ACC112 (cell line): ENCODE measurements around the gene TMED1.
"Not testable (repeated sequence)": the region's sequence is repeated elsewhere in the genome, so short reads cannot be mapped to it uniquely, and the experiment has no call there.

Experiments used
- H2AFZ ChIP-seq: fragments of 200-600 bp; sonication (generic); one replicate; pipeline ENCODE4 v1.6.0; 2017; ENCODE audit warnings: antibody characterized with exemption, low read length; ENCODE audit not compliant: unreplicated experiment
- H3K27ac ChIP-seq: fragments of 200-600 bp; sonication (generic); 2 replicates; pipeline ENCODE4 v1.5.1; 2014; ENCODE audit warnings: low read depth, mild to moderate bottlenecking, antibody characterized with exemption, low read length, moderate library complexity
- H3K27me3 ChIP-seq: fragments of 200-600 bp; sonication (generic); 2 replicates; pipeline ENCODE4 v1.6.1; 2014; ENCODE audit warnings: mild to moderate bottlenecking, antibody characterized with exemption, low read length, moderate library complexity, mixed read lengths; ENCODE audit not compliant: insufficient read depth
- H3K36me3 ChIP-seq: fragments of 200-600 bp; sonication (generic); 2 replicates; pipeline ENCODE4 v1.6.1; 2016; ENCODE audit warnings: mild to moderate bottlenecking, antibody characterized with exemption, low read length, moderate library complexity, mixed read lengths; ENCODE audit not compliant: insufficient read depth
- H3K4me1 ChIP-seq: fragments of 200-600 bp; sonication (generic); one replicate; pipeline ENCODE4 v1.6.1; 2016; ENCODE audit warnings: low read length, mixed read lengths; ENCODE audit not compliant: insufficient read depth, unreplicated experiment, control insufficient read depth
- H3K4me3 ChIP-seq: fragments of 200-600 bp; sonication (generic); 2 replicates; pipeline ENCODE4 v1.5.1; 2014; ENCODE audit warnings: mild to moderate bottlenecking, low read depth, low read length
- H3K79me2 ChIP-seq: fragments of 200-600 bp; sonication (generic); one replicate; pipeline ENCODE4 v1.6.0; 2016; ENCODE audit warnings: low read length; ENCODE audit not compliant: control insufficient read depth, unreplicated experiment, insufficient read depth

Gene TMED1

DNA sequence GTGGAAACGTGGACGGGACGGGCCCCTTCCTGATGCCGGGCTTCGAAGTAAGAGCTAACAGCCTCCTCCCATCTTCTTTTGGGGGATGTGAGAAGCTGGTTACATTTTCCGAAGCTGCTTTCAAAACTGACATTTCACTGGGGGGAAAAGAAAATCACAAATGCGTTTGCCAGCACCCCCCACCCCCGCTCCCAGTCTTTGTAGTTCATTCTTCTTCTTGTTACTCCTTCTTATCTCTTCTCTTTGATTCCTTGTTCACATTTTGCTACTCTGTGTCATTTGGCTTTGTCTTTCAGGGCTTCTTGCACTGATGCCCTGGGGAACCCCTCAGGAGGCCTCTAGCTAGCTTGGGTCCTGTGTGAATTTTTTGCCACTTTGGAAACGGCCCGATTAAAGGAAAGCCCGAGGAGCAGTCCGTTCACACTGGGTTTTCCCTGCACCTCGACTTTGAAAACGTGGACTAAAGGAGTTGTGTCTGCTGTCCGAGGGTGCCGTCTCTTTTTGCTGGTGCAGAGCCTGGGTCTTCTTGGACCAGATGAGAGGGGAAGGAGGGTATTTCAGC is 36.6 kb upstream of the TMED1 start:
- Histone ChIP-seq H3K27ac (0 out of 2 replicates have a peak overlapping the region, but pooled peaks have one; percentile 15), H3K79me2 (peaks cover 47% of the 10 kb centered on the region), H2AFZ (peak overlapping the region; percentile 60)

DNA sequence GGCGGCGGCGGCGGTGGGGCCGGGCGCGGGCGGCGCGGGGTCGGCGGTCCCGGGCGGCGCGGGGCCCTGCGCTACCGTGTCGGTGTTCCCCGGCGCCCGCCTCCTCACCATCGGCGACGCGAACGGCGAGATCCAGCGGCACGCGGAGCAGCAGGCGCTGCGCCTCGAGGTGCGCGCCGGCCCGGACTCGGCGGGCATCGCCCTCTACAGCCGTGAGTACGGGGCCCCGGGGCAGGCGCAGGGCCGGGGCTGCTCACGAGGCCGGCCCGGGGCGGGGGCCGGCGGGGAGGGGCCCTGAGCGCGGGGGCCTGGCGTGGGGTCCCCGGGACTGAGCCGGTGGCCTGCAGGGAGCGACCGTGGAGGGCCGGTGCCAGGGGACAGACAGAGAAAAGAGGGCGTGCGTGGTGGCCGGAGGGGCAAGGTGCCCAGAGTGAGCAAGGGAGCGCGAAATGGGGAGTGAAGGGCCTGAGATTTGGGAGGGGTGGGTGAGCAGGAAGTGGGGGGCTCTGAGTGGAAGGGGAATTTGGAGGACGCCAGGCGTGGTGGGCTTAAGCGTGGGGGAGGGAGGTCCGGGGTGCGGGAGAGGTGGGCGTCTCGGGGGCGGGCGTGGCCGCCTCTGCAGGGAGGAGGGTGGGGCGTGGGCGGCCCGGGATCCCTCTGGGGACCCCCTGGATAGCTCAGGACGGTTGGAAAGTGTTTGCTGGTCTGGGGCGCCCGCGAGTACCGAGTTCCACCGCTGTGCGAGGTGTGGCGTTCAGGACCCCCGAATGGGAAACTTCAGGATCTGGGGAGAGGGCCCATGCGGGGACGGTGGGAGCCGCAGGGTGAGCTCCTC is 35.9 kb upstream of the TMED1 start:
- Histone ChIP-seq H2AFZ (peak overlapping the region; percentile 60), H3K4me1 (peaks cover 8% of the 10 kb centered on the region), H3K27me3 (no peaks in the 10 kb centered on the region), H3K79me2 (peaks cover 44% of the 10 kb centered on the region), H3K4me3 (peak overlapping the region; percentile 95), H3K36me3 (no peaks in the 10 kb centered on the region), H3K27ac (peak overlapping the region; percentile 32)

More for the DNA sequence above, 36.6 kb upstream of the TMED1 start:
- Histone ChIP-seq H3K4me1 (peaks cover 9% of the 10 kb centered on the region), H3K27me3 (no peaks in the 10 kb centered on the region), H3K36me3 (no peaks in the 10 kb centered on the region), H3K4me3 (peak overlapping the region; percentile 95)

DNA sequence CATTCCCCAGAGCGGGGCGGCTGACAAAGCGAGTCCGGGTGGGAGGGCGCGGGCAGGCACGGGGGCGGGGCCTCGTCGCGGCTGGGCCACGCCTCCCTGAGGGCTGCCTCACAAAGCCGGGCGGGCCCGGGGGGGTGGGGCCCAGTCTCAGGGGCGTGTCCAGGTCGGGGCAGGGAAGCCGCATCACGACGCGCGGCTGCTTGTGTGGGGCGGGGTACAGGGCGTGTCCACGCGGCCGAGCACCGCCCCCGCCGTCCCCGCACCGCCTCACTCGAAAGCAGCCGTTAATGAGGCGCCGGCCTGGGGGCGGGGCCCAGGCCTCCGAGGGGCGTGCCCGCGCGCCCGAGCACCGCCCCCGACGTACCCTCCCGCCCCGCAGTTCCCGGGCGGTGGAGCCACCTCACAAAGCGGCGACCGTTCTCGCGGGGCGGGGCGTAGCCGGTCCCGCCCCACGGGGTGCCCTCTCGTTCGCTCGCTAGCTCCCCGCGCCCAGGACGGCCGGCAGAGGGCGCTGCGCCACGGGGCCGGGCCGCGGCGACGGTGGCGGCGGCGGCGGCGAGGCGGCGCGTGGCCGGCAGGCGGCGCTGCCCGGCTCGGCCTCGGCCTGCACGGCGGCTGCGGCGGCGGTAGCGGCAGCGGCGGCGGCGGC is 35.1 kb upstream of the TMED1 start, which contains the start of gene CARM1:
Gene CARM1, plus strand, starts transcription at position 599 of the 649 bp plus-strand sequence. CDS start 150 bp downstream, outside the sequence.
- H3K4me3 ChIP-seq, result peak within 1 kb of the TSS; percentile 95
- H3K4me1 ChIP-seq, result peaks cover 3% of the 10 kb centered on the region

DNA sequence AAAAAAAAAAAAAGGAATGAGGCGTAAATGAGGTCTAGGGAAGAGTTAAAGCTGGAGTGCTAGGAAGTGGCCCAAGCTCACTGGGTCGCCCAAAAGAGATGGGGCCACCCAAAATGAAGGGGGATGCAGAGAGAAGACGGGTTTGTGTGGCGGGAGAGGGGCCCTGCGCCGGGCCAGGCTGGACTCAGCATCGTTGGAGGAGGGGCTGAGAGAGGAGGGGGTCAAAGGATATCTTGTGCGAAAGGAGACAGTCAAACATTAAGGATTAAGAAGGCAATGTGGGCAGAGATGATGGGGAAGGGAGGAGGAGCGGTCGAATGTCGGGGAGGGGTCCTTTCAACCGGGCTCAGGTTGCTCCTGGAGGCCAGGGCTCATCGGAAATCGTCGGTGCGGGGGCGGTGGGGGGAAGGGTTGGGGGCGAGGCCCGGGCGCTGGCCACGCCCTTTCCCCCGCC is 34.5 kb upstream of the TMED1 start:
- Histone ChIP-seq H3K4me3 (peak overlapping the region; percentile 77), H3K4me1 (peaks cover 3% of the 10 kb centered on the region), H3K27me3 (no peaks in the 10 kb centered on the region), H3K36me3 (no peaks in the 10 kb centered on the region), H2AFZ (peak overlapping the region; percentile 95), H3K79me2 (peaks cover 32% of the 10 kb centered on the region), H3K27ac (peak overlapping the region; percentile 39; the same call in 1 of the 2 replicates)

More for the DNA sequence above, 35.1 kb upstream of the TMED1 start, which contains the start of gene CARM1:
- no peaks in the 10 kb centered on the region for H3K27me3 ChIP-seq
- peak within 1 kb of the TSS; percentile 95 for H2AFZ ChIP-seq
- H3K79me2 ChIP-seq, result peaks cover 36% of the 10 kb centered on the region
- H3K36me3 ChIP-seq, result no peaks in the 10 kb centered on the region
- peak within 1 kb of the TSS; percentile 39 for H3K27ac ChIP-seq

DNA sequence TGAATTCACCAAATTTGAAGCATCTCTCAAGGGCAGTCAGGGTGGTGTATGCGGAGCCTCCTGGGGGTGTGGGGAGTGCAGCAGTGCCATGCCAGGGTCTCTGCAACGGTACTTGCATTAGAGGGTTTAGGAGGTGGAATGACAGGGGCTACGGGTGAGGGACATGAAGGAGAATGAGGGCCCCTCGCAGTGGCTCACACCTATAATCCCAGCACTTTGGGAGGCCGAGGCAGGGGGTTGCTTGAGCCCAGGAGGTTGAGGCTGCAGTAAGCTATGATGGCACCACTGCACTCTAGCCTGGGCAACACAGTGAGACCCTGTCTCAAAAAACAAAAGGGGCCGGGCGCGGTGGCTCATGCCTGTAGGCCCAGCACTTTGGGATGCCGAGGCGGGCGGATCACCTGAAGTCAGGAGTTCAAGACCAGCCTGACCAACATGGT is 33.9 kb upstream of the TMED1 start:
- H3K4me1 ChIP-seq, H3K36me3 ChIP-seq, H3K4me3 ChIP-seq, H3K27me3 ChIP-seq, H3K27ac ChIP-seq, H2AFZ ChIP-seq: not testable (repeated sequence)
- peaks cover 27% of the 10 kb centered on the region for H3K79me2 ChIP-seq

DNA sequence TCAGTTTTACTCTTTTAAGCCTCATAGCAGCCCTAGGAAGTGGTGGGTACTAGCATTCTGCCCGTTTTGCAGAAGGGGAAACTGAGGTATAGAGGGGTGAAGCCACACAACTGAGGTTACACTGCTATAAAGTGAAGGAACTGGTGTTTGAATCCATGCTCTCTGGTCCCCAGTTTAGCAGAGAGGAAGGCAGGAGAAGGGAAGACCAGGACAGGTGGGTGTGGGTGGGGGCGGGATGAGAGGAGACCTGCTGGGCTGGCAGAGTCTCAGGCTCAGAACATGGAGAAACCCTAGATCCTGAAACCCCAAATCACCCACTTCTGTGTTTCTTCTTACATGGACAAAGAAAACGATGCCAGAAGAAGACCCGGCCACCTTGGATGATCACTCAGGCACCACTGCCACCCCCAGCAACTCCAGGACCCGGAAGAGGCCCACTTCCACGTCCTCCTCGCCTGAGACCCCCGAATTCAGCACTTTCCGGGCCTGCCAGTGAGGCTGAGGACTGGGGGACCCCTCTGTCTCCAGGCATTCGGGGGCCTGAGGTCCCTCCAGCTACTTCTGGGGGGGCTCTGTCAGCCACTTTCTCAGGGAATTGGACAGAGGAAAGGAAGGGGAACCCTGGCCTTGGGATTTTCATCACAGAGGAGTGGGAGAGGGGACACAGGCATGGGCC is 33.0 kb upstream of the TMED1 start:
- H3K4me1 ChIP-seq, result peaks cover 3% of the 10 kb centered on the region
- no peak overlapping the region for H3K4me3 ChIP-seq
- no peaks in the 10 kb centered on the region for H3K27me3 ChIP-seq
- no peak overlapping the region for H3K27ac ChIP-seq
- H2AFZ ChIP-seq, result no peak overlapping the region
- no peaks in the 10 kb centered on the region for H3K36me3 ChIP-seq
- H3K79me2 ChIP-seq, result peaks cover 19% of the 10 kb centered on the region

DNA sequence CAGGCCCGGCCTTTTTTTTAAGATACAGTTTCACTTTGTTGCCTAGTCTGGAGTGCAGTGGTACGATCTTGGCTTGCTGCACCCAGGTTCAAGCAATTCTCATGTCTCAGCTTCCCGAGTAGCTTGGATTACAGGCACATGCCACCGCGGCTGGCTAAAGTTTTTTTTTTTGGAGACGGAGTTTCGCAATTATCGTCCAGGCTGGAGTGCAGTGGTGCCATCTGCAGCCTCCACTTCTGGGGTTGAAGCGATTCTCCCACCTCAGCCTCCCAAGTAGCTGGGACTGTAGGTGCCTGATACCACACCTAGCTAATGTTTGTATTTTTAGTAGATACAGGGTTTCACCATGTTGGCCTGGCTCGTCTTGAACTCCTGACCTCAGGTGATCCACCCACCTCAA is 30.5 kb upstream of the TMED1 start:
- H2AFZ ChIP-seq, result no peak overlapping the region
- no peak overlapping the region for H3K27ac ChIP-seq
- H3K27me3 ChIP-seq, result no peaks in the 10 kb centered on the region
- H3K4me3 ChIP-seq, result no peak overlapping the region
- no peaks in the 10 kb centered on the region for H3K79me2 ChIP-seq
- no peaks in the 10 kb centered on the region for H3K36me3 ChIP-seq
- H3K4me1 ChIP-seq, result peaks cover 12% of the 10 kb centered on the region

DNA sequence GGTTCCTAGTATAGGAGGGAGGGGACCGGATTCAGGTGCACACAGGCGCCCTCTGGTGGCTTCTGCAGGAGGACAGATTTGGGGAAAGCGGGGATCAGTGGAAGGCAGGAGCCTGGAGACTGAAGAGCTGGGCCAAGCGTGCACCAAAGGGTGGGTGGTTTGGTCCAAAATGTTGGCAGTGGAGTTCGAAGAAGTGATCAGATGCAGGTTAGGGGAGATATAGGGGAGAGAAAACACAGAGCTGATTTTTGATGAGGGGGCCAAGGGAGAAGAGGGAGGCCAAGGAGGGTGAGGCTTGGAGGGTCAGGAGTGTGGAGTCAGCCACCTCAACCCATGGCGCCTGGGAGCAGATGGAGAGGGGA is 28.5 kb upstream of the TMED1 start:
- Histone ChIP-seq H3K4me3 (no peak overlapping the region), H3K36me3 (no peaks in the 10 kb centered on the region), H3K79me2 (no peaks in the 10 kb centered on the region), H3K27ac (no peak overlapping the region), H3K4me1 (peaks cover 8% of the 10 kb centered on the region), H2AFZ (peak overlapping the region; percentile 32), H3K27me3 (no peaks in the 10 kb centered on the region)

DNA sequence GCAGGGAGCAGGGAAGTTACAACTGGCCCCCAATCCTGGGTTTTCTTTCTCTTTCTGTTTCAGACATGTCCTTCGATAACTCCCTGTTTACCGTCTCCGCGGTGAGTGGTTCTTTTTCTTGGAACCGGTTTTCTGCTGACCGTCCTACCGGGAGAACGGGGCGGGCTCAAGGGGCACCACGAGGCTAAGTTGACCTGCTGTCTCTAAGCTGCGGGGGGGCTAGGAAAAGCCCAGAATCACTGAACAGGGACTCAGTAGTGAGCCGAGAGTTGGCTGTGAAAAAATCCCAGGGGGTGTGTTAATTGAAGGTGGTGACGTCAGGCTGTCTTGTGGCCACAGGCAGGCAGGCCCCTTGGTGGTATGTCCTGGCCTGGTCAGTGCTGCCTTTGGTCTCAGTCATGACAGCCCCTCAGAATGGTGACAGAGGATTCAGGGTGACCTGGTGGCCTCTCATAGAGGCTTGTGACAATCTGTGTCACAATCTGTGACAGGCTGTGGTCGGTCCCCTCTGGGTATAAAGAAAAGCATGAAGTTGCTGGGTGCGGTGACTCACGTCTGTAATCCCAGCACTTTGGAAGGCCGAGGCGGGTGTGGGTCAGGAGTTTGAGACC is 27.2 kb upstream of the TMED1 start:
- Histone ChIP-seq H3K27ac (0 out of 2 replicates have a peak overlapping the region, but pooled peaks have one; percentile 23), H3K79me2 (no peaks in the 10 kb centered on the region), H3K36me3 (no peaks in the 10 kb centered on the region), H3K4me1 (peaks cover 8% of the 10 kb centered on the region), H3K27me3 (no peaks in the 10 kb centered on the region), H2AFZ (peak overlapping the region; percentile 23), H3K4me3 (no peak overlapping the region)
